Colonic mucosa (tissue), 4 donors: ENCODE results near the gene NCKAP5. TPM values are rescaled to one million over a fixed set of nuclear protein-coding genes. Genes with fewer than 3 reads are reported as not detected.

Experiments
- DNase-seq: peaks from one replicate; pipeline ENCODE4 v3.0.0-alpha.2; 2020
- H3K27ac ChIP-seq: fragments of 200-600 bp; one replicate; pipeline ENCODE4 v1.8.0; 2021
- H3K27me3 ChIP-seq: fragments of 200-600 bp; one replicate; pipeline ENCODE4 v1.8.0; 2021
- H3K36me3 ChIP-seq: fragments of 200-600 bp; one replicate; pipeline ENCODE4 v1.8.0; 2021
- H3K4me1 ChIP-seq: fragments of 200-600 bp; one replicate; pipeline ENCODE4 v1.8.0; 2021; ENCODE audit warnings: mild to moderate bottlenecking
- H3K4me3 ChIP-seq: fragments of 200-600 bp; one replicate; pipeline ENCODE4 v1.8.0; 2021
- H3K9ac ChIP-seq, 2 donors: one replicate each; pipeline ENCODE4 v1.7.0; 2013; ENCODE audit warnings: control low read depth in 2 of 2, low read depth in 2 of 2, low read length in 2 of 2
- H3K9me3 ChIP-seq: fragments of 200-600 bp; one replicate; pipeline ENCODE4 v1.8.0; 2021
- intact Hi-C: fragments of 100-400 bp; cut with DNase I; formaldehyde crosslinking; loops from one replicate; pipeline ENCODE4 v1.14.1; 2022
- total RNA-seq, 2 donors: library from RNA; stranded (reverse); fragmentation: NEBNext Ultra II Directional in 1 of 2; extraction: Animal tissue kit (Norgen Biotek cat#: 25700) in 1 of 2; gene quantifications; one replicate each; pipeline ENCODE4 v1.2.1, GENCODE V29; 2021
- TF ChIP-seq, protein P1 (sequence below): fragments of 200-600 bp; IDR thresholded peaks from one replicate; pipeline ENCODE4 v1.8.0; 2022; ENCODE audit warnings: antibody characterized with exemption, mild to moderate bottlenecking
- donor health status: healthy.
- donor health status: DM: no; HTN: no; CAD: no.
- donor health status: DM: no; HTN: no; CAD: no.

The NCKAP5 gene
- total RNA-seq, 2 donors from 2014 or later: 2.9 to 3.7 TPM

DNA sequence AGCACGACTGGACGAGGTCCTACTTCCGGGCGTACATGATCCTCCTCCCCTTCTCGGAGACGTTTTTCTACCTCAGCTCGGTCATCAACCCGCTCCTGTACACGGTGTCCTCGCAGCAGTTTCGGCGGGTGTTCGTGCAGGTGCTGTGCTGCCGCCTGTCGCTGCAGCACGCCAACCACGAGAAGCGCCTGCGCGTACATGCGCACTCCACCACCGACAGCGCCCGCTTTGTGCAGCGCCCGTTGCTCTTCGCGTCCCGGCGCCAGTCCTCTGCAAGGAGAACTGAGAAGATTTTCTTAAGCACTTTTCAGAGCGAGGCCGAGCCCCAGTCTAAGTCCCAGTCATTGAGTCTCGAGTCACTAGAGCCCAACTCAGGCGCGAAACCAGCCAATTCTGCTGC is 923.1 kb downstream of the NCKAP5 start:
- Histone ChIP-seq H3K4me3 (no peak overlapping the region), H3K9me3 (no peaks in the 10 kb centered on the region), H3K4me1 (no peaks in the 10 kb centered on the region), H3K9ac (no peak overlapping the region), H3K27ac (no peak overlapping the region), H3K36me3 (no peaks in the 10 kb centered on the region), H3K27me3 (no peaks in the 10 kb centered on the region)
- TF ChIP-seq, protein P1, sequence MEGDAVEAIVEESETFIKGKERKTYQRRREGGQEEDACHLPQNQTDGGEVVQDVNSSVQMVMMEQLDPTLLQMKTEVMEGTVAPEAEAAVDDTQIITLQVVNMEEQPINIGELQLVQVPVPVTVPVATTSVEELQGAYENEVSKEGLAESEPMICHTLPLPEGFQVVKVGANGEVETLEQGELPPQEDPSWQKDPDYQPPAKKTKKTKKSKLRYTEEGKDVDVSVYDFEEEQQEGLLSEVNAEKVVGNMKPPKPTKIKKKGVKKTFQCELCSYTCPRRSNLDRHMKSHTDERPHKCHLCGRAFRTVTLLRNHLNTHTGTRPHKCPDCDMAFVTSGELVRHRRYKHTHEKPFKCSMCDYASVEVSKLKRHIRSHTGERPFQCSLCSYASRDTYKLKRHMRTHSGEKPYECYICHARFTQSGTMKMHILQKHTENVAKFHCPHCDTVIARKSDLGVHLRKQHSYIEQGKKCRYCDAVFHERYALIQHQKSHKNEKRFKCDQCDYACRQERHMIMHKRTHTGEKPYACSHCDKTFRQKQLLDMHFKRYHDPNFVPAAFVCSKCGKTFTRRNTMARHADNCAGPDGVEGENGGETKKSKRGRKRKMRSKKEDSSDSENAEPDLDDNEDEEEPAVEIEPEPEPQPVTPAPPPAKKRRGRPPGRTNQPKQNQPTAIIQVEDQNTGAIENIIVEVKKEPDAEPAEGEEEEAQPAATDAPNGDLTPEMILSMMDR: no peak
- no peak for DNase-seq
- intact Hi-C loops: no loop called here

DNA sequence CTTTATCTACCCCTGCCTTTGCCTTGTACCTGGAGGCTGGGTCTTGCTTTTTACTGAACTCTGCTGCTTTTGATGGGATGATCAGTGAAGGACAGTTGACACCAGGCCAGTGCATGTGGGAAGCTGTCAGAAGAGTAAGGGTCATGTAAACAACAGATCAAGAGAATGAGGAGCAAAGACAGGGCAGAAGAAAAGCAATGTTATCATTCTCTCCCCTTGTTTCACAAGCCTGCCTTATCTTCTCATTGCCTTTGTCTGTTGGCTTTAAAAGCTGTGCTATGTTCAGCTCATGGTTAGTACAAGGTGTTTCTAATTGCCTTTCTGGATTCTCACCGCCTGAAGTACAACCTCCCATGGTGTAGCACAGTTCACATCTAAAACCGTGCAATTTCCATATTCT is 925.8 kb downstream of the NCKAP5 start:
- no peak for DNase-seq
- no peaks in the 10 kb centered on the region for H3K4me1 ChIP-seq
- no peak overlapping the region for H3K4me3 ChIP-seq
- H3K9ac ChIP-seq: no peak overlapping the region
- no peaks in the 10 kb centered on the region for H3K27me3 ChIP-seq
- intact Hi-C loops: no loop called here
- H3K9me3 ChIP-seq: no peaks in the 10 kb centered on the region
- H3K36me3 ChIP-seq: no peaks in the 10 kb centered on the region
- TF ChIP-seq, protein P1: no peak
- no peak overlapping the region for H3K27ac ChIP-seq

DNA sequence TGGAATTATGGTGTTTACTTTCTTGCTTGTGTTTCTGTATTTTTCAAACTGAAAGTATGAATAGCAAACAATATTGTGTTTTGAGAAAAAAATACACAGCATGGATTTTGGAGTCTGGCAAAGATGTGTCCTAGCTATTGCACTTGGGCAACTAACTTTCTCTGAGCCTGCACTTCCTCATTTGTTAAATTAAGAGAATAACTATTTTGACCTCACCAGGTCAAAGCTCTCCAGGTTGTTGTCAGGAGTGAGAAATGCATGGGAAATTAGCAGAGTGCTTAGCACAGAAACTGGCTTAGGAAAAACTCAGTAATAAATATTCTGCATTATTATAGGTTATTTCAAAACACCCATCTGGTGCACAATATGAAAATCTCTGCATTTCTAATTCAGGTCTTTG is 926.4 kb downstream of the NCKAP5 start:
- TF ChIP-seq, protein P1: no peak
- no peaks in the 10 kb centered on the region for H3K4me1 ChIP-seq
- H3K9ac ChIP-seq: no peak overlapping the region
- DNase-seq: no peak
- H3K4me3 ChIP-seq: no peak overlapping the region
- H3K9me3 ChIP-seq: no peaks in the 10 kb centered on the region
- H3K36me3 ChIP-seq: no peaks in the 10 kb centered on the region
- H3K27ac ChIP-seq: no peak overlapping the region
- H3K27me3 ChIP-seq: no peaks in the 10 kb centered on the region
- intact Hi-C loops: no loop called here

DNA sequence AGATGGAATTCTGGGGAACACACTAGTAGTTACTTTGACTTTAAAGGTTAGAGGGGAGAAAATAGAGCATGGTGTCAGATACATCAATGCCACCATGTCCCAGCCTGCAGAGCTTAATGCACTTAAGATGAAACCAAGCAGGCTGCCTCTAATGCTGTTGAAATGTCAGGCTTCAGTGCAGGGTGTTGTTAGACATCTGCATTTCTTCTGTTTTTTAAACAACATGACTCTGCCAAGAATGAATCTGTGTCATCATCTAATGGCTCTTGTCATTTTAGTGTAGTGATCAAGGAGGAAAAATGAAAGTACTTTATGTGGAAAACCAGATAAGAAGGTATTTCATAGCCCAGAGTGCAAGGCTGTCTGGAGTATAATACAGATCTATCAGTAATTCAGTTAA is 928.1 kb downstream of the NCKAP5 start:
- TF ChIP-seq, protein P1: no peak
- H3K36me3 ChIP-seq: no peaks in the 10 kb centered on the region

DNA sequence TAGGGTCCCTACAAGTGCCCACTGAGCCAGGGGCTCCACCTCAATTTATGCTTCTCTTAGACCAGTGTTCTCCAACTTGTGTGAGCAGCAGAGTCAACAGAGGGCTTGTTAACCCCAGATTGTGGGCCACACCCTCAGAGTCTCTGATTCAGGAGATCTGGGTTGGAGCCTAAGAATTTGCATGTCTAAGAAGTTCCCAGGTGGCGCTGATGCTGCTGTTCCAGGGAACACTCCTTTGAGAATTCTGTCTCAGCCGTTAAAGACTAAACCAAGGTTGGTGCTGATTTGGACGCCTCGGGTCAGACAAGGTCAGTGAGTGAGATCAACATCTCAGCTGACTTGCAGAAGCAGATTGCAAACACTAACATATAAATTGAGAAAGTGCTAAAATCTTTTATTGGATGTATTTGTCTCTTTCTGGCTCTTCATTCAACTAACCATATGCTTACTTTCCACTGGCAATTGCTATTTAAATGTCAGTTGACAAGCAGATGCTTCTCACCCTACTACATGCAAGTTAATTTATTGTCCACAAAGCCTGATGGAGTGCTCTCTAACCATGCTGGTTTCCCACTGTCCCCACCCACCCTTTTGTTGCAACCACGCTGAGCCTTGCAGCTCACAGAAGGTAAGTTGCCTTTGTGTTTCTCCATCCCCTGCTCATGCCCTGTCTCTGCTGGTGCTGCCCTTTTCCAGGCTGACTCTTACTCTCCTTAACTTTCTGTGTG is 929.8 kb downstream of the NCKAP5 start:
- H3K9me3 ChIP-seq: no peaks in the 10 kb centered on the region
- H3K9ac ChIP-seq: no peak overlapping the region
- intact Hi-C loops: no loop called here
- H3K4me3 ChIP-seq: no peak overlapping the region
- no peak for DNase-seq
- no peaks in the 10 kb centered on the region for H3K36me3 ChIP-seq
- no peaks in the 10 kb centered on the region for H3K4me1 ChIP-seq
- H3K27me3 ChIP-seq: no peaks in the 10 kb centered on the region
- TF ChIP-seq, protein P1: no peak
- no peak overlapping the region for H3K27ac ChIP-seq

More for the DNA sequence above, 928.1 kb downstream of the NCKAP5 start:
- no peaks in the 10 kb centered on the region for H3K27me3 ChIP-seq
- no peaks in the 10 kb centered on the region for H3K4me1 ChIP-seq
- H3K27ac ChIP-seq: no peak overlapping the region
- intact Hi-C loops: no loop called here
- no peak for DNase-seq
- no peak overlapping the region for H3K4me3 ChIP-seq
- H3K9ac ChIP-seq: no peak overlapping the region
- no peaks in the 10 kb centered on the region for H3K9me3 ChIP-seq
